Caco-2 (cell line): ENCODE data around the gene ERCC6. TPM values are rescaled to one million over a fixed set of nuclear protein-coding genes. Genes with fewer than 3 reads are reported as not detected.

Experiments used
- BruUV-seq: library from RNA; stranded (reverse); fragments of 400-500 nt; replicated peaks from 2 replicates; lab custom pipeline; 2021; lab: Mats Ljungman, UMichigan
- CTCF ChIA-PET: fragments of 300-600 bp; sonication (Branson Sonifier 250); formaldehyde crosslinking; loops from one replicate; lab custom pipeline; 2022; ENCODE audit warnings: antibody characterized with exemption; lab: Charles Lee
- POLR2A ChIA-PET: fragments of 300-600 bp; sonication (Branson Sonifier 250); formaldehyde crosslinking; loops from one replicate; lab custom pipeline; 2022; ENCODE audit warnings: antibody characterized with exemption; lab: Charles Lee
- DNase-seq, 2 experiments: peaks; one replicate each; pipeline versions ENCODE4 v3.0.0 to v3.0.0-alpha.2; 2020 to 2022
- H3K27me3 ChIP-seq: replicated peaks from 2 replicates; pipeline ENCODE4 v1.6.0; 2011; ENCODE audit warnings: low read length; ENCODE audit not compliant: control insufficient read depth, insufficient read depth
- H3K36me3 ChIP-seq: 2 replicates; pipeline ENCODE4 v1.5.1; 2011; ENCODE audit warnings: low read length; ENCODE audit not compliant: control insufficient read depth, insufficient read depth
- H3K4me1 ChIP-seq: fragments of 250-450 bp; sonication (Bioruptor Pico); 2 replicates; pipeline ENCODE4 v1.5.1; 2020; ENCODE audit warnings: mild to moderate bottlenecking
- H3K4me3 ChIP-seq: 2 replicates; pipeline ENCODE4 v1.5.1; 2011; ENCODE audit warnings: low read depth, mild to moderate bottlenecking, control low read depth, low read length
- H3K9me3 ChIP-seq: fragments of 250-450 bp; sonication (Bioruptor Pico); 2 replicates; pipeline ENCODE4 v1.5.1; 2020; ENCODE audit warnings: mild to moderate bottlenecking, moderate library complexity
- H3K27ac Mint-ChIP-seq: one replicate; pipeline ENCODE4 v1.8.0; 2022; ENCODE audit warnings: mixed read lengths; ENCODE audit not compliant: unreplicated experiment
- H3K27me3 Mint-ChIP-seq: one replicate; pipeline ENCODE4 v1.8.0; 2022; ENCODE audit warnings: mixed read lengths; ENCODE audit not compliant: insufficient read depth, unreplicated experiment
- H3K36me3 Mint-ChIP-seq: one replicate; pipeline ENCODE4 v1.8.0; 2022; ENCODE audit warnings: mild to moderate bottlenecking, mixed read lengths; ENCODE audit not compliant: insufficient read depth, unreplicated experiment
- H3K4me1 Mint-ChIP-seq: one replicate; pipeline ENCODE4 v1.8.0; 2022; ENCODE audit warnings: low read depth, mixed read lengths; ENCODE audit not compliant: unreplicated experiment
- H3K4me3 Mint-ChIP-seq: one replicate; pipeline ENCODE4 v1.8.0; 2022; ENCODE audit warnings: mild to moderate bottlenecking, moderate library complexity, mixed read lengths; ENCODE audit not compliant: unreplicated experiment
- H3K9me3 Mint-ChIP-seq: one replicate; pipeline ENCODE4 v1.8.0; 2022; ENCODE audit warnings: mixed read lengths; ENCODE audit not compliant: unreplicated experiment
- CTCF ChIP-seq, 2 experiments: fragments of 200-600 bp in 1 of 2; IDR thresholded peaks; 1 replicate in 1 of 2; 2 replicates in 1 of 2; pipeline versions ENCODE4 v1.5.1 to v1.8.0; 2011 to 2022; ENCODE audit warnings: antibody characterized with exemption in 1 of 2, control low read depth in 1 of 2, inconsistent platforms in 1 of 2, low read depth in 1 of 2, low read length in 1 of 2, mild to moderate bottlenecking in 1 of 2, moderate library complexity in 1 of 2; ENCODE audit not compliant: insufficient read depth in 1 of 2, severe bottlenecking in 1 of 2, unreplicated experiment in 1 of 2
- intact Hi-C: fragments of 100-400 bp; cut with micrococcal nuclease; formaldehyde crosslinking; loops from one replicate; pipeline ENCODE4 v1.10.0; 2022; ENCODE audit not compliant: unreplicated experiment
- total RNA-seq: library from RNA; stranded (reverse); gene quantifications from 2 replicates; pipeline ENCODE4 v1.2.3, GENCODE V29; 2022

ERCC6 gene
- total RNA-seq, 1 experiment from 2014 or later, result 30.2 TPM

GRCh38 chr10:49502358-49502757, 36.6 kb downstream of the ERCC6 start:
- Histone ChIP-seq H3K4me1 (no peaks in the 10 kb centered on the region), H3K9me3 (no peaks in the 10 kb centered on the region), H3K36me3 (no peaks in the 10 kb centered on the region), H3K4me3 (no peak overlapping the region), H3K27me3 (no peaks in the 10 kb centered on the region)
- H3K4me1 Mint-ChIP-seq, result no peaks in the 10 kb centered on the region
- no peaks in the 10 kb centered on the region for H3K9me3 Mint-ChIP-seq
- H3K36me3 Mint-ChIP-seq, result no peaks in the 10 kb centered on the region
- CTCF ChIA-PET, result interaction anchor here (2.5 to 2.9 kb wide), 2 partner anchors 10 to 95 kb away, joined by 10 to 12 read pairs; no protein-coding TSS in a partner anchor
- no peak for TF ChIP-seq CTCF (IDR thresholded peaks at IDR 0.05; ENCODE audit: insufficient read depth in 1 of 2, low read depth in 1 of 2, low read length in 1 of 2, severe bottlenecking in 1 of 2, unreplicated experiment in 1 of 2)
- DNase-seq, result no peak
- H3K4me3 Mint-ChIP-seq, result no peak overlapping the region
- no TSS peak for BruUV-seq
- no peak overlapping the region for H3K27ac Mint-ChIP-seq
- intact Hi-C loops, result no loop called here
- no peaks in the 10 kb centered on the region for H3K27me3 Mint-ChIP-seq
- POLR2A ChIA-PET, result no interaction called here

- no peaks in the 10 kb centered on the region for H3K27me3 ChIP-seq
- DNase-seq, result peak in 1 of 2 experiments; percentile 15
- no peak overlapping the region for H3K4me3 ChIP-seq
- intact Hi-C loops, result no loop called here
- no peaks in the 10 kb centered on the region for H3K36me3 Mint-ChIP-seq
- no peak overlapping the region for H3K4me3 Mint-ChIP-seq
- no peaks in the 10 kb centered on the region for H3K4me1 ChIP-seq
- no peaks in the 10 kb centered on the region for H3K27me3 Mint-ChIP-seq
- ChIA-PET POLR2A (interaction anchor here (0.5 to 1.2 kb wide), 2 partner anchors 38 to 46 kb away, joined by 3 to 6 read pairs; partner anchors contain the start of gene ERCC6), CTCF (interaction anchor here (2.9 kb wide), 1 partner anchor 12 kb away, joined by 10 read pairs; no protein-coding TSS in a partner anchor)
- TF ChIP-seq CTCF (IDR thresholded peaks at IDR 0.05; ENCODE audit: insufficient read depth in 1 of 2, low read depth in 1 of 2, low read length in 1 of 2, severe bottlenecking in 1 of 2, unreplicated experiment in 1 of 2), result no peak
- no peaks in the 10 kb centered on the region for H3K36me3 ChIP-seq
- H3K27ac Mint-ChIP-seq, result no peak overlapping the region
- H3K4me1 Mint-ChIP-seq, result no peaks in the 10 kb centered on the region
- BruUV-seq, result no TSS peak
- H3K9me3 Mint-ChIP-seq, result no peaks in the 10 kb centered on the region
- no peaks in the 10 kb centered on the region for H3K9me3 ChIP-seq
Observed at GRCh38 chr10:49500412-49500811, 38.5 kb downstream of the ERCC6 start.

GRCh38 chr10:49499305-49499851, 39.5 kb downstream of the ERCC6 start:
- no TSS peak for BruUV-seq
- no peaks in the 10 kb centered on the region for H3K36me3 Mint-ChIP-seq
- intact Hi-C loops, result no loop called here
- Histone ChIP-seq H3K4me3 (no peak overlapping the region), H3K36me3 (no peaks in the 10 kb centered on the region), H3K9me3 (no peaks in the 10 kb centered on the region), H3K27me3 (no peaks in the 10 kb centered on the region), H3K4me1 (no peaks in the 10 kb centered on the region)
- H3K4me1 Mint-ChIP-seq, result no peaks in the 10 kb centered on the region
- no peak overlapping the region for H3K27ac Mint-ChIP-seq
- H3K9me3 Mint-ChIP-seq, result no peaks in the 10 kb centered on the region
- no peaks in the 10 kb centered on the region for H3K27me3 Mint-ChIP-seq
- H3K4me3 Mint-ChIP-seq, result no peak overlapping the region
- POLR2A ChIA-PET, result interaction anchor here (1.2 kb wide), 1 partner anchor 39 kb away, joined by 6 read pairs; the partner anchor contains the start of gene ERCC6
- CTCF ChIA-PET, result interaction anchor here (2.9 kb wide), 1 partner anchor 13 kb away, joined by 10 read pairs; no protein-coding TSS in a partner anchor
- DNase-seq, result no peak
- no peak for TF ChIP-seq CTCF (IDR thresholded peaks at IDR 0.05; ENCODE audit: insufficient read depth in 1 of 2, low read depth in 1 of 2, low read length in 1 of 2, severe bottlenecking in 1 of 2, unreplicated experiment in 1 of 2)
